CD4-positive, alpha-beta T cell treated with Interleukin-10 for 1 hour (primary cell): ENCODE results near the gene FLCN.
A peak's percentile ranks its signal among the peaks of the same experiment; 100 is the strongest.
"Not testable (repeated sequence)": the region's sequence is repeated elsewhere in the genome, so short reads cannot be mapped to it uniquely, and the experiment has no call there.

Source experiments
- DNase-seq: peaks from one replicate; pipeline ENCODE4 v3.0.0-alpha.2; 2020

The FLCN gene

DNA sequence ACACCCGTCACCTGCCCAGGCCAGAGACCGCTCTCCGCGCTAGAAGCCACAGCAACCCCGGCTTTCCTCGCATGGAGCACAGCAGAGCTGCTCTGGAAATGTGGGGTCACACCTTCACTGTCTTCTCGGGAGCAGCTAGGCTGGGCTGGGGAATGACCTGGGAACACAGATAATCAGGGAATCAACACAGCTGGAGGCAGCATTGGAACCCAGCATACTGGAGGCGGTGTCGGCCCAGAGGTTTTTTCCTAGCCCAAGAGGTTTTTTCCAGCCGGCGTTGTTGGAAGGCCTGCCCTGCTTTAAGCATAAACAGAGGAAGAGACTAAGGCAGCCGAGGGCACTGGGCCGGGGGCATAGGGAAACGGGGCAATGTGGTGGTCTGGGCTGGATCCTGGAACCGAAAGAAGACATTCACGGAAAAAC lies 30.0 kb downstream of the FLCN start:
- no peak for DNase-seq

DNA sequence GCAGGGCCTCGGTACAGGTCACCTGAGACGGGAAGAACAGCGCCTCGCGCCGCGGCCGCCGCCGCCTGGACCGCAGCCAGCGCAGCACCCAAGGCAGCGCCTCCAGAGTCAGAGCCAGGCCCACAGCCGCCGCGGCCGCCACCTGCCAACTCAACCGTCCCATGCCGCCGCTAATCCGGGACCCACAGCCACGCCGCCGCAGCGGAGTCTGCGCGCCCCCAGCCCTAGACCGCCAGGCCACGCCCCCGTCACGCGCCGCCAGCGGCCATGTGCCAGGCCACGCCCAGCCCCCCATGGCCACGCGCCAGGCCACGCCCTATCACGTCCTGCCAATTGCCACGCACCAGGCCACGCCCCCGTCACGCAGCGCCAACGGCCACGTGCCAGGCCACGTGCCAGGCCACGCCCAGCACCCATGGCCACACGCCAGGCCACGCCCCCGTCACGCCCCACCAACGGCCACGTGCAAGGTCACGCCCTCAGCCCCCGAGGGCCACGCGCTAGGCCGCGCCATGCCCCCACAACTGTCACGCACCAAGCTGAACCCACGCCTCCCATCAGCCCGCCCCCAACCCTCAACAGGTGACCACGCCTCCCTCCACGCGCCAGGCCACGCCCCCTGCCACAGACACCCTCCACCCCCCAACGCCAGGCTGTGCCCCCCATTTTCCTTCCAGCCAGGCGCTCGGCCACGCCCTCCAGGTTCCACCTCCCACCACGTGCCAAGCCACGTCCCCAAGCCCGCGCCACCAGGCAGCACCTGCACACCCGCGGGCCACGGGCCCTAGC lies 30.6 kb downstream of the FLCN start, which contains the start of gene PLD6:
TSS of gene PLD6 (minus strand) at position 210 of the 789 bp plus-strand sequence. CDS start at position 163, 47 bp downstream.
- DNase-seq: peak; percentile 94

DNA sequence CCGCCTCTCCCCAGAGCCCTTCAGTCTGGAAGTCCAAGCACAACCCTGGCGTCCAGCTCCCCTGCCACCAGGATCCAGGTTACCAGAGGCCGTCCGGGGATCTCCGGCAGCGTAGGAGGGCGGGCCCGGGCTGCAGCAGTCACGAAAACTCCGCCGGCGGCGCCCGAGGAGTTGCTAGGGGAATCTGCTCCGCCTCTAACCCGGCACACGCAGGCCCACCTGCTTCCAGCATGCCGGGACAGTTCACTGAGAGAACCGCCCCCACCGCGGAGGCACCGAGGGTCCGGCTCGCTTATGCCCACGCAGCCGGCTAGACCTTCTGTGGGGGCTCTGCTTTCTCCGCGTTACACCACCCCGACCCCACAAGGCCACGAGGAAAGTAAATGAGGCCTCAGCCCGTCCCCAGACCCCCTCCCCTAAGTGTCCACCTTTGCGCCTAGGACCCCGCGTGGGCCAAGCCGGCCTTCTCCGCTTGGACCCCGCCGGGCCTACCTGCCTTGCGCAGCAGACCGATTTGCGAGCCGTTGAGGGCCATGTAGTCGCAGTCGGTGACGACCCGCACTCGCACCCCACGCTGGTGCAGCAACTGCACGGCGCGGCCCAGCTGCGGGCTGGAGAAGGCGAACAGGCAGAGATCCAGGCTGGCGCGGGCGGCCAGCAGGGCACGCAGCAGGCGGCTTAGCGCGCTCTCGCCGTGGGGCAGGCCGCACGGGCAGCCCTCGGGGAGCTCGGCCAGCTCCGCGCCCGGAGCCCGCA lies 31.4 kb downstream of the FLCN start:
- peak; percentile 50 for DNase-seq

DNA sequence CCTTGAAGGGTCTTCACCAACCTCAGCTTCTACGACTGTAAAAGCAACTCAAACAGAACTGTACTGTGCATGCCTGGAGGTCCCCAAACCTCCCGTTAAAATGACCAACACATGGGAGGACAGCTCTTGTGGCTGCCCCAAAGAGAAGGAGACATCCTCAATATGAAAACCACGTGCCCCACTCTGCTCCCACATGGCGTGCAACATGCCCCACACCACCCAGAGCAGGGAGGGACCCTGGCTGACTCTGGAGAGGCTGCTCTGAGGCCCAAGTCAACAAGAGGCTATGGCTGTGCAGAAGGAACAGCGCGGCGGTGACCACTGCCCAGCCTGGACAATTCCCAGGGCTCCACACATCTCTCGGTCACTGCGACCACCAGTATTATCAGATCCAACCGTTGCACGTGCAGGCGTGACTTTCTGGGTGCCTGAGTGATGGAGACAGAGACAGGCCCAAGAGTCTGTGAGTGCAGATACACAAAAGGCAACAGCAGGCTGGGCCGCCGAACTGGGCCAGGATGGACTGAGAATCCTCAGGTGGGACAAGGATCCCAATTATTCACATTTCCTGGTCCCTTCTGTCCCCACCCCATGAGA lies 32.2 kb downstream of the FLCN start:
- no peak for DNase-seq

DNA sequence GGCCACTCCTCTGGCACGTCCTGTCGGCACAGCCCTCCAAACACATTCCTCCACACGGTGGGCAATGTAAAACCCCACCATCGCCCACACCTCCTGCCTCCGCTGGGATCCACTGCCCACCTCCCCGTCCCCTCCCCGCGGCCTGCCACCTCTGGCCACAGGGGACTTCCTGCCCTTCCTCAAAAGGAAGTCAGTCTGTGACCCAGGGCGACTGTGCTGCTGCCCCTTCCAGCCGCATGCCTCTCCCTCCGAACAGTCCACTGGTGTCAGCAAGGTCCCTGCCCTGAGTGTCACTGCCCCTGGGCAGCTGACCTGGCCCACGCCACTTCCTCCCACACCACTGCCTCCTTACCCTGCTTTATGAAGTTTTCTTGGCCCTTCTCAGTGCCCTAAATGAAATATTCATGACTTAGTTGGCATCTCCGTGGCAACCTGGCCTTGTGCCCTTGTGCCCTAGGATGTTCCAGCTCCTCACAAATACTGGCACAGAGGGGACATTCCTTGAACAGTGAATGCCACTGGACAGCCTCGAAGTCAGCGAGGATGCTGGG lies 32.9 kb downstream of the FLCN start:
- no peak for DNase-seq

DNA sequence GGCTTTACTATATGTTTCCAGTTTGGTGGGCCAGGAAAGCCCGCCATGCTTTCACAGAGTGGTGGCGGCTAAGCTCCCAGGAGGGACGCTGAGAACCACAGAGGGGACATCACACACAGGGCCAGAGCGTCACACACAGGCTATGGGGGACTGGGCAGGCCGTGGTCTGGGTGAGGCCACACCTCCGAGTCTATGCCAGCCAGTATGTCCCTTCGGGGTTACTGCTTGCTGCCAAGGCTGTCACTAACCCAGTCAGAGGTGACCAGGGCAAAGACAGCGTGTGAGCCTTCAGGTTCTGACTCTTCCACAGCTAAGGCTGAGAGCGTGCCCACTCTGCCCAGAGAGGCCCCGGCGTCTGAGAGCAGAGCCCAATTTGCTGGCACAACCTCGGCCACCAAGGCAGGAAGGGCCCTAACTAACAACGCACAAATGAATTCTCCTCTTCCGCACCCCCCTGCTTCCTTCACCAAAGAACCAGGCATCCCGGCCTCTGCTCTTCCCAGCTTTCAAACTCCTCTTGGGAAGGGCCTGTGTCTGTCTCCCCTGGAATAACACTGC lies 33.7 kb downstream of the FLCN start:
- no peak for DNase-seq

DNA sequence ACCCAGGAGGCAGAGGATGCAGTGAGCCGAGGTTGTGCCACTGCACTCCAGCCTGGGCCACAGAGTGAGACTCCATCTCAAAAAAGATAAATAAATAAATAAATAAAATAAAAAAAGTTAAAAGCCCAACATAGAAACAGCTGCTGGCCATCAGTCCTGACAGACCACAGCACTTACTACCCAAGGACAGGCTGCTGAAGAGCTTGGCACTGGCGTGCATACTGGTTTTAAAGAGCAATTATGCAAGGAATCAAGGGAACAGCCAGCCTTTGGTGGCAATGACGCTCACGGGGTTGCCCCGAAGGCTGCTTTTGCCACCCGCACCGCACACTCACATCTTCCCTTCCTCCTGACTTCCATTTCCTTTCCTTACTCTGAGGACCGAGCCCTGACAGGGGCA lies 35.1 kb downstream of the FLCN start:
- DNase-seq: no peak

DNA sequence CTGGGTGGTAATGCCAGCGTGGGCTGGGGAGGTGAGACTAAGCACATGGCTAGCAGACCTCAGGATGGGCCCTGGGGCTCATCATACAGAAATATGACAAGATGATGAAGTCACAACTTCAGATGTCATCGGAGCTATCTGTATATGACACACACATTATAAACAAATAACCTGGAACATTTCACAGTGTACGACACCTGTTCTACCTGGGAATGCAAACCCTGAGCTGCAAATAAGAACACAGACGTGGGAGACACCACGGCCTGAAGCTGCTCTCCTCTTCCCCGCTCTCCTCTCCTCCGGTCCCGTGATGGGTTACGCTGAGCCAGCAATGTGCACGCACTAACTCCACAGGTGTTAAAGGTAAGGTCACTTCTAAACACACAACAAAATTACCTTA lies 35.7 kb downstream of the FLCN start:
- no peak for DNase-seq

DNA sequence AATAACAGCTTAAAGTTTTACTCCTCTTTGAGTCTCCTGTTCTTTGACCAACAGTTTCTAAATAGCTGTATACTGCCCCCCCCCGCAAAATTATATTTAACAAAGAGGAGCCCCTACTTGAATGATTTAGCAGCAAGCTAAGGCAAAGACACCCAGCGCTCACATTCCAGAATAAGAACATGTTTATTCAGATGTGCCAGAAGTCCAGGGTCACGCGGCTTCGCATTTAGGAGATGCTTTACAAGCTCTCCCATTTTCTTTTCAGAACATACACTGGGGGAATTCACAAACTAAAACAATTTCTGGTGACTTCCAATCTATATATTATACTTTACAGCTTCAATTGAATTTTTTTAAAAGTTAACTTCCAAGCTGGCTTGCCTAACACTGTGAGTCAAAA lies 36.1 kb downstream of the FLCN start:
- no peak for DNase-seq

DNA sequence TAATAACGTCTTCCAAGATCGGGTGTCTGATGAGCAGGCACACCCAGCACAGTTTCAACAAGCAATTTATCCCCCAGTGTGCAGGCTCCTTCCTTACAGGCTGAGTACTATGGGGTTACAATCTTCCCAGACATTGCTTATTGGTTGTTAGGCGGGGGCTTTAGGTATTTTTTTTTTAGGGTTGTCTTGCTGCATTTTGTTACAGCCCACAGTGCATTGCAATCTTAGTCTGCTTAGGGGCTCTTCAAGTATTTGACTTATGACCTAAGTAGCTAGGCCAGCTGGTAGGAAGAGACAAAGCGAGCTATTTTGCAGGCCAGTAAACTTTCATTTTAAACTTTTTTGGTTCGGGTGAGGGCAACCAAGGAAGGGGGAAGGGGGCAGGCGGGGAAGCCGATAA lies 36.7 kb downstream of the FLCN start:
- no peak for DNase-seq

DNA sequence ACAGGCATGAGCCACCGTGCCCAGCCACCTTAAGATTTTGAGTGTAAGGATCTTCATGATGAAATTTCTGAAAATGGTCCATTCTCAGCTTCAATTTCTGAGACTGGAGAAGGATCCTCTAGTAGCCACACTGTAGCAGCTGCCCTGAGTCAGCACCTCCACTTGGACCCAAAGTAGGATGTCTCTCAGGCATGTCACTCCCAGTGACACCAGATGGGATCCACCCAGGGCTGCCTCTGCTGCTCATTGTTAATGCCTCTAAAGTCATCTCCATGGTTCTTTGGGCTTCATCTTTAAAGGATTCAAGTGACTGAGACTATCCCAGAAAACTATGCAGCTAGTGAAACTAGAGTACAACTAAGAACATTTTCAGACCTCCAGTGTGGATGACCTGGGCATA lies 38.7 kb downstream of the FLCN start:
- no peak for DNase-seq

DNA sequence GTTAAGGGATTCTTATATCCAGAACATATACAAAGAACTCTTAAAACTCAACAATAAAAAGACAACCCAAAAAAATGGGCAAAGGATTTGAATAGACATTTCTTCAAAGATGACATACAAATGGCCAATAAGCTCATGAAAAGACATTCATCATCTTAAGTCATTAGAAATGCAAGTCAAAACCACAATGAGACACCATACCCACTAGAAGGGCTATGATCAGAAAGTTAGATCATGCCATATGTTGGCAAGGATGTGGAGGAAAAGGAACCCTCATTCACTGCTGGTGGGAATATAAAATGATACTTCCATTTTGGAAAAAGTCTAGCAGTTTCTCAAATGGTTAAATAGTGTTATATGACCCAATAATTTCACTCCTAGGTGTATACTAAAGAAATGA lies 40.2 kb downstream of the FLCN start:
- no peak for DNase-seq

DNA sequence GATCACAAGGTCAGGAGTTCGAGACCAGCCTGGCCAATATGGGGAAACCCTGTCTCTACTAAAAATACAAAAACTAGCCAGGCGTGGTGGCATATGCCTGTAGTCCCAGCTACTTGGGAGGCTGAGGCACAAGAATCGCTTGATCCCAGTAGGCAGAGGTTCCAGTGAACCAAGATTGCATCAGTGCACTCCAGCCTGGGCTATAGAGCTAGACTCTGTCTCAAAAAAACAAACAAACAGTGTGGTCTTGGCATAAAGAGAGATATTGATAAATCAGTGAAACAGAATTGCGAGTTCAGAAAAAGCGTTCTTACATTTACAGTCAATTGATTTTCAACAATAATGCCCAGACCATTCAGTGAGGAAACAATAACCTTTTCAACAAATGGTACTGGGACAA lies 41.5 kb downstream of the FLCN start:
- DNase-seq: not testable (repeated sequence)

DNA sequence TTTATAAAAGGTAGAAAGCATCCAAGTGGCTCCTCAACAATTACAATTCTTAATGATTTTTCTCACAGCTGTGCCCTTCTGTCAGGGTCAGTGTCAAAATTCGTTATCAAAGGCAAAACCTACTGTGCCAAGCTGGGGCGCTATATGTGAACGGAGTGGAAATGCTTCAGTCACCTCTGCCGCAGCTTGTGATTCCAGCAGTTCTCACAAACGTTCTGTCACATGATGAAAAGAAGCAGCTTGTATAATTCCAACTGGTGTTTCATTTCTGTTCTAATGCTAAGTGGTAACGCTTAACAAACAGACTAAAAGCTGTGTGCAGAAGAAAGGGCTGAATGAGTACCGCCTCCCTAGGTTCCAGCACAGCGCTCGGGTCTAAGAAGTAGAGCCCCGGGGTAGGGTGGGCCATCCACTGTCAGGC lies 45.0 kb downstream of the FLCN start:
- no peak for DNase-seq

DNA sequence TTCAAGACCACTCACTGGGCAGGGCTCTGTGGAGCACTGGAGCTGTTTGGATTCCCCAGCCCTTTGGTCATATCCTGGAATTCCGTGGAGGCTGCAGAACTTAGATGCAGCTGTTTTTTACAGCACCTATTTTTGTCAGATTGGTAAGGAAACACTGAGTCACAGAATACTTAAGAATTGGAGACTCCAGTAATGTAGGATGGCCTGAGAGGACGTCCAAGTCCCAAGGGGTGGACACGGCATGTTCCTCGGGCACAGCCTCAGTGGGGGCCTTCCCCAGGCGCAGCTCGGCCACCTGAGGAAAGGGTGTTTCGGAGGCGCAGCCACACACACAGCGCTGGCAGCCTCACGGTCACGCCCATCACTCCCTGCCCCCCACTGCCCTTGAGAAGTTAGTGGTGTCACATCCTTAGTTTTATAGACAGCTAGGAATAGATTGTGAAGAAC lies 45.6 kb downstream of the FLCN start:
- no peak for DNase-seq

DNA sequence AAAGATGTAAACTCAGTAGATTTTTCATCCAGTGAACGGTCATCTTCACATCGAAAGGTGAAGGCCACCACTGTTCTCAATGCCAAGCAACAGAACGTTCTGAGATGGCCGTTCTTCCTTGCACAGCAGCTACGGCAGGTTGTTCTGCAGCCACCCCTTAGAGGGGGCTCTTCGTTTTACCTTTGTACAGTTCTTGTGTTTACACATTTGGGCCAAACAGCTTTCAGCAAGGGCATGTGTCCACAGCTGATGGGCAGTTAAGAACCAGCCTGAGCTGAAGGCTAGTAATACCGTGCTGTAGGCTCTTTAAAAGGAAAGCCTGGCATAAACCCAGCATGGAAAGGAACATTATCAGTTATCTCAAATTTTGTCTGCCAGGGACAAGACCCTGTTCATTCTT lies 46.8 kb downstream of the FLCN start:
- DNase-seq: no peak

DNA sequence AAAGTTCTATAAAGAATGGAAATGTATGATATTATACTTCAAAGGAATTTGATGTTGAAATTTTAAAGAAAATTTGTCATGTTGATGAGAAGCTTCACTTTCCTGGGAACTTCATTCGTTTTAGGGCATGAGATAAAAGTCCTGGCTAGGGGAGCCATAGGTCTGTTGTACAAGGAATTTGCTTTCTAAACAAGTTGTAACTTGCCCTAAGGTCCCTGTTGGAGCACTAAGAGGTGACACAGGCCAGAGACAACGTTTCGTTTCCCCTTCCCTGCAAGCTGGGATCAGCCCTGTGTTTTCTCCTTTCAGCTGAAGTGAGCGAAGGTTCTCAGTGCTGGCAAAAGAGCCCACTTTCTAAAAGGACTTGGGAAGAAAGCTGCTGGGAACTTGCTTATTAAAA lies 47.4 kb downstream of the FLCN start:
- DNase-seq: no peak

DNA sequence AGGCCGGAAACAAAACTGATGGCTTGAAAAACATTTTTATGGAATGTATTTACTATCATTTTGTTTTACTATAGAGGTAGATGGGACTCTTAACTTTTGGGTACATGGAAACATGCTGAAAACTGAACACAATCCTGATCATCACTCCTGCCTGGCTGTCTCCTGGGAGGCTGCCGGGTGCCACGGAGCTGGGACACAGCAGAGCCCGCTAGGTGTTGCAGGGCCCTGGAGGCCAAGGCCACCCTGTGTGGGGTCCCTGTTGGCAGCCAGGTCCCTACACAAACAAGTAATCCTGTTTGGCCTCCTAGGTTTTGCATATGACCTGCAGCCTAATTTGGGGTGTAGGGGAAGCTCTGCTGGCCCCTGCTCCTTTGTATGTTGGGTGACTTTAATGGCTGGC lies 48.4 kb downstream of the FLCN start:
- no peak for DNase-seq

DNA sequence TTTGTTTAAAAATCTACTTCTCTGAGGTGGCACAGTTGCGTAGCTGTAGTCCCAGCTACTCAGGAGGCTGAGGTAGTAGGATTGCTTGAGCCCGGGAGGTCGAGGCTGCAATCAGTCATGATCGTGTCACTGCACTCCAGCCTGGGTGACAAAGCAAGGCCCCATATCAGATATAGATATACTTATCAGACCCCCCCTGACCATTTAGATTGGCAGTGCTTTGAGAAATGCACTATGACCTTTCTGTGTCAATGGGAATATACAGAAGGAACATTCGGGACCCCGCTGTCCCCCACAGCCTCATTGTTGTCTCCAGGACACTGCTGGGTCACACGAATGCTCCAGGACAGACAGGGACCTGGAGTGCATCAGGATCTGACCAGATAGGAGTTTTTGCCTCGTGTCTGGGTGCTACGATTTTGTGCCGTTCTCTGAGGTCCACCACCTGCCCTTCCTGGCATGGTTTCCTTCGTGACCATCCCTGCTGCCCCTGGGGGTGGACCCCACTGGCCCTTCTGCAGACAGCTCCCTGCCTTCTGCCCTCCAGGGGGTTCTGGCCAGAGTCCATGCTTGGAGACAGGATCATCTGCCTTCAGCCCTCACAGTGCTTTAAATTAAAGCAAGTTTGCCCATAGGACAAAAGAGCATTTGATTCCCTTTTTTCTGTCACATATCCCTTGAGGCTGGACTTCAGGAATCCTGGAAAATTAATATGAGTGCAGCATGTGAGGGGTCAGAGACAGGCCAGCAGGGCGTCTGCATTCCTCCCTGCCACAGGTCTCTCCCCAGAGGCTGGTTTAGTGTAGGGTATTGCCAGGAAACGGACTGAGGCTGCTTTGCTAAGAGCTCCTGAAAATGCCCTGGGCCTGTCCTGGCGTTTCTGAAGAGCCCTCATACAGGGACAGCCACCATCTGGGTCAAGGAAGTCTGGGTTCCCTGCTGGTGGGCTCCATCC lies 50.1 kb downstream of the FLCN start:
- no peak for DNase-seq

DNA sequence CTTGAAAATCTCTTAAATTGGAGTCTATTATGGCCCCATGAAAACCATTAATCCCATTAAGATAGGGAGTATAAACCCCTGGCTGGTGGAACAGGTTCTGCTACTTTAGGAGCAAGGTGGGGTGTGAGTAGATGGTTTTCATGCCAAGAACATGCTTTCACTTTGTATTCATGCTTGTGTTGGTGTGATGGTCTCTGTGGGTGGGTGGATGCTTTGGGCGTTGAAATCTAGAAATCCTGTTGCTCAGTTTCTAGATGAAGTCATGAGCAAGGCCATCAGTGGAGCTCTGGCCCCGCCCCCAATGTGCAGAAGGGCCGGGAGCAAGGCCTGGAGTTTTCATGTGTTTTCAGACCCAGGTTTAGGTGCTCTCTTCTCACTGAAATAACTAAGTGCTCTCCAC lies 50.9 kb downstream of the FLCN start:
- DNase-seq: no peak

DNA sequence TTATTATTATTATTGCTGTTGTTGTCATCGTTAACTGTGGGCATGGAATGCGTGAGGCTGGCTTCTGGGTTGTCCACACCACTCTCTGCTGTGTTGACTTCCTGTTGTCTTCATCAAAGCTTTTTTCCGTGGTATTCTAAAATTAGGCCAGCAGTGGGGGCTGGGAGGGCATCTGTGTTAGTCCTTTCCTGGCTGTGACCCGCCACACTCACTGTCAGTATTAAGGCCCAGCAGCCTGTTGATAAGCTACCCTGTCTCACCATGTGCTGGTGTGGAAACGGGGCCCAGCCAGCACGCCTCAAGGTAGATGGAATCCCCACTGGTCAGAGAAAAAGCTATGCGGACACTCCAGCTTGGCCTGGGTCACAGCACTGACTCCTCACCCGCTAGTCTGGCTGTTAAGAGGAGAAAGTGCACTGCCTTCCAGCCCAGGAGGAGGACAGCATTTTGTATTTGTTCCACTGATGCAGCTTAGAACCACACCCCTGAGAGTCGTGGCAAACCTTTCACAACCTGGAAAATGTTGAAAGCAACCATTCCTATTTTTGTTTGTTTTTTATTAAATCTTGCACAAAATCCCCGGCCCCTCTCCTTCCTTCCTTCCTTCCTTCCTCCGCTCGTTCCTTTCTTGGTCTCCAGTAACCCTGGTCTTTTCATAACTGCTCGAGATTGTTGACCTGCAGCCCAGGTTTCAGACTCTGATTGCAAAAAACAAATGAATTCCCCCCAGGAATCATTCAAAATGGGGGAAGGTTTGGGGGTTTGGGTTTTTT lies 51.8 kb downstream of the FLCN start:
- DNase-seq: peak; percentile 42
